HL-60 (cell line): ENCODE results near the gene NEUROD2.
A peak's percentile ranks its signal among the peaks of the same experiment; 100 is the strongest.

Experiments
- GABPA ChIP-seq: IDR thresholded peaks from 2 replicates; pipeline ENCODE4 v1.6.1; 2012; ENCODE audit warnings: low read depth
- POLR2AphosphoS5 ChIP-seq: IDR thresholded peaks from 2 replicates; pipeline ENCODE4 v1.6.1; 2012; ENCODE audit warnings: low read depth
- TF ChIP-seq, protein P1 (sequence below): IDR thresholded peaks from one replicate; pipeline ENCODE4 v1.5.1; 2011; ENCODE audit warnings: low read length, control low read depth, inconsistent platforms; ENCODE audit not compliant: insufficient read depth
- TF ChIP-seq, protein P2 (sequence below): IDR thresholded peaks from 2 replicates; pipeline ENCODE4 v1.6.1; 2012; ENCODE audit warnings: low read depth; ENCODE audit not compliant: insufficient replicate concordance

GRCh38 chr17:39617446-39618245 lies 9.9 kb upstream of the NEUROD2 start:
- no peak for TF ChIP-seq POLR2AphosphoS5
- TF ChIP-seq, protein P1, sequence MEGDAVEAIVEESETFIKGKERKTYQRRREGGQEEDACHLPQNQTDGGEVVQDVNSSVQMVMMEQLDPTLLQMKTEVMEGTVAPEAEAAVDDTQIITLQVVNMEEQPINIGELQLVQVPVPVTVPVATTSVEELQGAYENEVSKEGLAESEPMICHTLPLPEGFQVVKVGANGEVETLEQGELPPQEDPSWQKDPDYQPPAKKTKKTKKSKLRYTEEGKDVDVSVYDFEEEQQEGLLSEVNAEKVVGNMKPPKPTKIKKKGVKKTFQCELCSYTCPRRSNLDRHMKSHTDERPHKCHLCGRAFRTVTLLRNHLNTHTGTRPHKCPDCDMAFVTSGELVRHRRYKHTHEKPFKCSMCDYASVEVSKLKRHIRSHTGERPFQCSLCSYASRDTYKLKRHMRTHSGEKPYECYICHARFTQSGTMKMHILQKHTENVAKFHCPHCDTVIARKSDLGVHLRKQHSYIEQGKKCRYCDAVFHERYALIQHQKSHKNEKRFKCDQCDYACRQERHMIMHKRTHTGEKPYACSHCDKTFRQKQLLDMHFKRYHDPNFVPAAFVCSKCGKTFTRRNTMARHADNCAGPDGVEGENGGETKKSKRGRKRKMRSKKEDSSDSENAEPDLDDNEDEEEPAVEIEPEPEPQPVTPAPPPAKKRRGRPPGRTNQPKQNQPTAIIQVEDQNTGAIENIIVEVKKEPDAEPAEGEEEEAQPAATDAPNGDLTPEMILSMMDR, result no peak
- TF ChIP-seq, protein P2, sequence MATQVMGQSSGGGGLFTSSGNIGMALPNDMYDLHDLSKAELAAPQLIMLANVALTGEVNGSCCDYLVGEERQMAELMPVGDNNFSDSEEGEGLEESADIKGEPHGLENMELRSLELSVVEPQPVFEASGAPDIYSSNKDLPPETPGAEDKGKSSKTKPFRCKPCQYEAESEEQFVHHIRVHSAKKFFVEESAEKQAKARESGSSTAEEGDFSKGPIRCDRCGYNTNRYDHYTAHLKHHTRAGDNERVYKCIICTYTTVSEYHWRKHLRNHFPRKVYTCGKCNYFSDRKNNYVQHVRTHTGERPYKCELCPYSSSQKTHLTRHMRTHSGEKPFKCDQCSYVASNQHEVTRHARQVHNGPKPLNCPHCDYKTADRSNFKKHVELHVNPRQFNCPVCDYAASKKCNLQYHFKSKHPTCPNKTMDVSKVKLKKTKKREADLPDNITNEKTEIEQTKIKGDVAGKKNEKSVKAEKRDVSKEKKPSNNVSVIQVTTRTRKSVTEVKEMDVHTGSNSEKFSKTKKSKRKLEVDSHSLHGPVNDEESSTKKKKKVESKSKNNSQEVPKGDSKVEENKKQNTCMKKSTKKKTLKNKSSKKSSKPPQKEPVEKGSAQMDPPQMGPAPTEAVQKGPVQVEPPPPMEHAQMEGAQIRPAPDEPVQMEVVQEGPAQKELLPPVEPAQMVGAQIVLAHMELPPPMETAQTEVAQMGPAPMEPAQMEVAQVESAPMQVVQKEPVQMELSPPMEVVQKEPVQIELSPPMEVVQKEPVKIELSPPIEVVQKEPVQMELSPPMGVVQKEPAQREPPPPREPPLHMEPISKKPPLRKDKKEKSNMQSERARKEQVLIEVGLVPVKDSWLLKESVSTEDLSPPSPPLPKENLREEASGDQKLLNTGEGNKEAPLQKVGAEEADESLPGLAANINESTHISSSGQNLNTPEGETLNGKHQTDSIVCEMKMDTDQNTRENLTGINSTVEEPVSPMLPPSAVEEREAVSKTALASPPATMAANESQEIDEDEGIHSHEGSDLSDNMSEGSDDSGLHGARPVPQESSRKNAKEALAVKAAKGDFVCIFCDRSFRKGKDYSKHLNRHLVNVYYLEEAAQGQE, result peak; percentile 33
- TF ChIP-seq GABPA, result no peak
